Type B pancreatic cell (in vitro differentiated cells): ENCODE measurements around the gene PRR15. TPM values are rescaled to one million over a fixed set of nuclear protein-coding genes. Genes with fewer than 3 reads are reported as not detected.

ENCODE experiments used
- DNase-seq: peaks from one replicate; pipeline ENCODE4 v3.0.0; 2021; ENCODE audit warnings: mixed read lengths; ENCODE audit not compliant: unreplicated experiment; ENCODE audit errors: extremely low spot score
- H3K27ac Mint-ChIP-seq: 2 replicates; pipeline ENCODE4 v1.8.0; 2021; ENCODE audit warnings: mild to moderate bottlenecking, mixed read lengths
- H3K27me3 Mint-ChIP-seq: 2 replicates; pipeline ENCODE4 v1.8.0; 2021; ENCODE audit warnings: mixed read lengths
- H3K36me3 Mint-ChIP-seq: 2 replicates; pipeline ENCODE4 v1.8.0; 2021; ENCODE audit warnings: mixed read lengths
- H3K4me1 Mint-ChIP-seq: one replicate; pipeline ENCODE4 v1.8.0; 2021; ENCODE audit warnings: mixed read lengths; ENCODE audit not compliant: unreplicated experiment
- H3K4me3 Mint-ChIP-seq: 2 replicates; pipeline ENCODE4 v1.8.0; 2021; ENCODE audit warnings: mild to moderate bottlenecking, mixed read lengths
- H3K9me3 Mint-ChIP-seq: 2 replicates; pipeline ENCODE4 v1.8.0; 2021; ENCODE audit warnings: mixed read lengths
- total RNA-seq: library from RNA; stranded (reverse); gene quantifications from 2 replicates; pipeline ENCODE4 v1.2.1, GENCODE V29; 2021; ENCODE audit warnings: low replicate concordance
- TF ChIP-seq, protein P1 (sequence below): fragments of 200-600 bp; sonication (generic); conservative IDR thresholded peaks from 2 replicates; pipeline ENCODE4 v1.5.0; 2021; ENCODE audit warnings: antibody characterized with exemption, mild to moderate bottlenecking

Gene PRR15
- total RNA-seq, 1 donor from 2014 or later = 10.8 TPM

- Mint-ChIP-seq H3K36me3 (no peaks in the 10 kb centered on the region), H3K4me3 (no peak overlapping the region), H3K27me3 (no peaks in the 10 kb centered on the region), H3K27ac (no peak overlapping the region), H3K4me1 (peaks cover 8% of the 10 kb centered on the region), H3K9me3 (no peaks in the 10 kb centered on the region)
- DNase-seq = no peak
- TF ChIP-seq, protein P1, sequence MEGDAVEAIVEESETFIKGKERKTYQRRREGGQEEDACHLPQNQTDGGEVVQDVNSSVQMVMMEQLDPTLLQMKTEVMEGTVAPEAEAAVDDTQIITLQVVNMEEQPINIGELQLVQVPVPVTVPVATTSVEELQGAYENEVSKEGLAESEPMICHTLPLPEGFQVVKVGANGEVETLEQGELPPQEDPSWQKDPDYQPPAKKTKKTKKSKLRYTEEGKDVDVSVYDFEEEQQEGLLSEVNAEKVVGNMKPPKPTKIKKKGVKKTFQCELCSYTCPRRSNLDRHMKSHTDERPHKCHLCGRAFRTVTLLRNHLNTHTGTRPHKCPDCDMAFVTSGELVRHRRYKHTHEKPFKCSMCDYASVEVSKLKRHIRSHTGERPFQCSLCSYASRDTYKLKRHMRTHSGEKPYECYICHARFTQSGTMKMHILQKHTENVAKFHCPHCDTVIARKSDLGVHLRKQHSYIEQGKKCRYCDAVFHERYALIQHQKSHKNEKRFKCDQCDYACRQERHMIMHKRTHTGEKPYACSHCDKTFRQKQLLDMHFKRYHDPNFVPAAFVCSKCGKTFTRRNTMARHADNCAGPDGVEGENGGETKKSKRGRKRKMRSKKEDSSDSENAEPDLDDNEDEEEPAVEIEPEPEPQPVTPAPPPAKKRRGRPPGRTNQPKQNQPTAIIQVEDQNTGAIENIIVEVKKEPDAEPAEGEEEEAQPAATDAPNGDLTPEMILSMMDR = no peak
Measured at GRCh38 chr7:29598137-29598536, 34.5 kb downstream of the PRR15 start.

DNA sequence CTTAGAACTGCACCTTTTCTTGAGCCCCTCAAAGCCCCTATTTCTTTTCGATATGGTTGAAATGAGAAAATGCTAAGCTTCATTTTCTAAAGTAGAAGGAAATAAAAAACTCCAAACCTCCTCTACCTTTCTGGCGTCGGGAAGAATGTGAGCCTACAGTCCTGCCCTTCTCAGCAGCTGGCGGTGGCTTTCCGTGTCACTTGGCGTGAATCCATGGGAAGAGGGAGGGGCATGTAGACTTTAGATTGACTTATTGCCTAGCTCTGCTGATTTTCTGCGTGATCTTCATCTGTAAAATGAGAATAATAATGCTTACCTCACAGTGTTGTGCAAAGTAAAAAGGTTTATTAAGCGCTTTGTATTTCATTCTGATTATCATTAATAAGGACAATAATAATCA lies 35.0 kb downstream of the PRR15 start:
- DNase-seq = no peak
- Mint-ChIP-seq H3K9me3 (no peaks in the 10 kb centered on the region), H3K27me3 (no peaks in the 10 kb centered on the region), H3K36me3 (no peaks in the 10 kb centered on the region), H3K4me3 (no peak overlapping the region), H3K4me1 (peaks cover 8% of the 10 kb centered on the region), H3K27ac (peak overlapping the region; percentile 44)
- TF ChIP-seq, protein P1 = no peak

GRCh38 chr7:29599026-29599425 lies 35.4 kb downstream of the PRR15 start:
- TF ChIP-seq, protein P1 = no peak
- Mint-ChIP-seq H3K9me3 (no peaks in the 10 kb centered on the region), H3K27ac (peak overlapping the region; percentile 44), H3K4me1 (peaks cover 8% of the 10 kb centered on the region), H3K36me3 (no peaks in the 10 kb centered on the region), H3K4me3 (no peak overlapping the region), H3K27me3 (no peaks in the 10 kb centered on the region)
- no peak for DNase-seq

GRCh38 chr7:29600661-29601060 lies 37.0 kb downstream of the PRR15 start:
- no peaks in the 10 kb centered on the region for H3K9me3 Mint-ChIP-seq
- TF ChIP-seq, protein P1 = no peak
- peaks cover 8% of the 10 kb centered on the region for H3K4me1 Mint-ChIP-seq
- H3K27ac Mint-ChIP-seq = no peak overlapping the region
- no peak for DNase-seq
- no peak overlapping the region for H3K4me3 Mint-ChIP-seq
- H3K36me3 Mint-ChIP-seq = no peaks in the 10 kb centered on the region
- no peaks in the 10 kb centered on the region for H3K27me3 Mint-ChIP-seq

DNA sequence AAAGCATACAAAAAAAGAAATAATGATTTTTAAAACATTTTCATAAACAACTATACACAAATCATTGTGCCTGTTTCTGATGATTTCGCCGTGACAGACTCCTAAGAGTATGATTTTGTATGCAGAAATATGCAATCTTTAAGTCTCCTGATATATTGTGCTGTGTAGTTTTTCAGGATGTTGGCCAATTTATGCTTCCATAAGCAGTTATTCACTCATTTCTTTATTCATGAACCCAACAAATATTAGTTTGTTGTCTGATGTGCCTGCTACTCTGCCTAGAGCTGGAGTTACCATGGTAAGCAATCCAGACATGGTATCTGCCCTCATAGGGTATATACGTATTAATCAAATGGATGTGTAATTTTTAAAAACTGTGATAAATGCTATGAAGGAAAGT lies 40.4 kb downstream of the PRR15 start:
- no peak overlapping the region for H3K4me3 Mint-ChIP-seq
- no peaks in the 10 kb centered on the region for H3K27me3 Mint-ChIP-seq
- TF ChIP-seq, protein P1 = no peak
- H3K4me1 Mint-ChIP-seq = peaks cover 18% of the 10 kb centered on the region
- H3K36me3 Mint-ChIP-seq = no peaks in the 10 kb centered on the region
- H3K27ac Mint-ChIP-seq = no peak overlapping the region
- no peaks in the 10 kb centered on the region for H3K9me3 Mint-ChIP-seq
- DNase-seq = no peak

DNA sequence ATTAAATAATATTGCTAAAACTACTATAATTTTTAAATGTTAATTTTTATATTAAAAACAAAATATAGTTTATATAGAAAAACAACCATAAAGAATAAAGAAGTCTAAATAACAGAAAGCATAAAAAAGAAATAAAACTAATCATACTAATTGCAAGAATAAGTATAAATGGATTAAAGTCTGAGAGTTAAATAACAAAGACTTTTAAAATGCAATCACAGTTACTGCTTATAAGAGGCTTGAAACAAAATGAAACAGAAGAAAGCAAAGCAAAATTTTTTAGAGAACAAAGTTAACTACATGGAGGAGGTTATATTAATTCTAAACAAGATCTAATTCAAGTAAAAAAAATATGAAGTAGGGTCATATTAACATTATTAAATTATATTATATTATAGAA lies 41.1 kb downstream of the PRR15 start:
- Mint-ChIP-seq H3K36me3 (no peaks in the 10 kb centered on the region), H3K27me3 (no peaks in the 10 kb centered on the region), H3K4me1 (peaks cover 23% of the 10 kb centered on the region), H3K27ac (no peak overlapping the region), H3K4me3 (no peak overlapping the region), H3K9me3 (no peaks in the 10 kb centered on the region)
- no peak for DNase-seq
- TF ChIP-seq, protein P1 = no peak
